ENCODE results near the gene SORCS2. TPM values are rescaled to one million over a fixed set of nuclear protein-coding genes. Genes with fewer than 3 reads are reported as not detected.

Gene SORCS2
- total and polyA plus RNA-seq, 2 of the 4 experiments (the other 2 are of a cell fraction): 0.36 to 0.62 TPM

- CTCF ChIA-PET: no interaction called here
- H2BK5ac ChIP-seq (ENCODE audit: low read depth, low read length, poor library complexity, severe bottlenecking): no peak overlapping the region
- no peak overlapping the region for H2BK20ac ChIP-seq (ENCODE audit: low read depth, low read length)
- H4K20me1 ChIP-seq (ENCODE audit: insufficient read depth, low read length): peaks cover 61% of the 10 kb centered on the region
- H4K91ac ChIP-seq (ENCODE audit: insufficient read depth, low read depth, low read length): no peak overlapping the region
- no peak overlapping the region for H4K8ac ChIP-seq (ENCODE audit: low read depth in 2 of 2, low read length in 2 of 2)
- H2AK9ac ChIP-seq (replicated peaks; ENCODE audit: low read depth, low read length, poor library complexity): no peak overlapping the region
- in situ Hi-C loops (cut with MboI; ENCODE audit: low sequenced_read_pairs) (loop anchor here (10.0 kb wide), 1 partner anchor 219 kb away; no protein-coding TSS in a partner anchor), intact Hi-C loops (cut with micrococcal nuclease) (no loop called here), dilution Hi-C loops (cut with HindIII; ENCODE audit: low sequenced_read_pairs, unreplicated experiment) (no loop called here)
- H3K9me3 ChIP-seq (ENCODE audit: control insufficient read depth, insufficient read depth, low read length): no peaks in the 10 kb centered on the region
- H2AFZ ChIP-seq (replicated peaks; ENCODE audit: low read length, poor library complexity): no peak overlapping the region
- no peak for TF ChIP-seq CEBPB (IDR thresholded peaks at IDR 0.05; ENCODE audit: low read depth, low read length)
- TF ChIP-seq RCOR1 (IDR thresholded peaks at IDR 0.05; ENCODE audit: insufficient replicate concordance, low read length): no peak
- no peak for TF ChIP-seq MAFK (IDR thresholded peaks at IDR 0.05; ENCODE audit: low read depth, low read length)
- no peak for TF ChIP-seq SMC3 (IDR thresholded peaks at IDR 0.05; ENCODE audit: low read depth, low read length)
- no peak for TF ChIP-seq MAZ (IDR thresholded peaks at IDR 0.05; ENCODE audit: borderline replicate concordance, low read depth, low read length)
- TF ChIP-seq ELK1 (IDR thresholded peaks at IDR 0.05; ENCODE audit: borderline replicate concordance, low read depth, low read length): no peak
- TF ChIP-seq CHD1 (IDR thresholded peaks at IDR 0.05; ENCODE audit: low read depth, low read length): no peak
- TF ChIP-seq, protein P1, sequence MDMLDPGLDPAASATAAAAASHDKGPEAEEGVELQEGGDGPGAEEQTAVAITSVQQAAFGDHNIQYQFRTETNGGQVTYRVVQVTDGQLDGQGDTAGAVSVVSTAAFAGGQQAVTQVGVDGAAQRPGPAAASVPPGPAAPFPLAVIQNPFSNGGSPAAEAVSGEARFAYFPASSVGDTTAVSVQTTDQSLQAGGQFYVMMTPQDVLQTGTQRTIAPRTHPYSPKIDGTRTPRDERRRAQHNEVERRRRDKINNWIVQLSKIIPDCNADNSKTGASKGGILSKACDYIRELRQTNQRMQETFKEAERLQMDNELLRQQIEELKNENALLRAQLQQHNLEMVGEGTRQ (IDR thresholded peaks at IDR 0.05; ENCODE audit: low read depth, low read length): no peak
- no peak for TF ChIP-seq POLR2A (IDR thresholded peaks at IDR 0.05; ENCODE audit: low read depth, low read length)
- TF ChIP-seq BHLHE40 (IDR thresholded peaks at IDR 0.05; ENCODE audit: low read depth, low read length): no peak
- no peak for TF ChIP-seq CTCF (conservative IDR thresholded peaks at IDR 0.05; ENCODE audit: low read depth, low read length)
- no peak for TF ChIP-seq FOS (IDR thresholded peaks at IDR 0.05; ENCODE audit: low read depth, low read length)
- no peak for TF ChIP-seq NFE2L2 (IDR thresholded peaks at IDR 0.05; ENCODE audit: low read depth, low read length)
- TF ChIP-seq MXI1 (IDR thresholded peaks at IDR 0.05; ENCODE audit: borderline replicate concordance, low read depth, low read length): no peak
- no peak for TF ChIP-seq RFX5 (IDR thresholded peaks at IDR 0.05; ENCODE audit: low read depth, low read length)
- TF ChIP-seq RAD21 (IDR thresholded peaks at IDR 0.05; ENCODE audit: low read length): no peak
- peaks cover 15% of the 10 kb centered on the region; the same call in 1 of the 2 replicates for H3K9me1 ChIP-seq (ENCODE audit: insufficient read depth, low read length)
- H3K4me1 ChIP-seq (ENCODE audit: control insufficient read depth, insufficient read depth, low read length): peaks cover 4% of the 10 kb centered on the region
- POLR2A ChIA-PET (ENCODE audit: unreplicated experiment): no interaction called here
- H3K27ac ChIP-seq (ENCODE audit: insufficient read depth, low read length): no peak overlapping the region
- BruUV-seq (replicated peaks): no TSS peak
- H4K5ac ChIP-seq (ENCODE audit: low read depth, low read length): no peak overlapping the region
- no peaks in the 10 kb centered on the region for H3K27me3 ChIP-seq (ENCODE audit: control insufficient read depth, insufficient read depth, low read length)
- no CpG with 5 or more reads among the region's 11 CpGs for WGBS, 2 experiments (ENCODE audit: extremely low coverage in 2 of 2, insufficient read length in 1 of 2)
- H3K36me3 ChIP-seq (ENCODE audit: control insufficient read depth, insufficient read depth, low read length): peaks cover 92% of the 10 kb centered on the region
- H3K18ac ChIP-seq (ENCODE audit: low read depth, low read length): no peak overlapping the region
- H3K23ac ChIP-seq (ENCODE audit: low read depth, low read length): no peak overlapping the region
- no peak overlapping the region for H3K4me3 ChIP-seq (ENCODE audit: insufficient read depth, low read depth, low read length)
- H3K4me2 ChIP-seq (ENCODE audit: low read depth, low read length): no peak overlapping the region
- H2BK120ac ChIP-seq (ENCODE audit: low read depth, low read length): no peak overlapping the region
- H3K4ac ChIP-seq (ENCODE audit: low read depth, low read length): no peak overlapping the region
- H2AK5ac ChIP-seq (ENCODE audit: low read depth, low read length): no peak overlapping the region
- DNase-seq (no peak), ATAC-seq (ENCODE audit: low read depth) (no peak)
- no peak overlapping the region for H3K14ac ChIP-seq (replicated peaks; ENCODE audit: low read depth, low read length)
- peaks cover 31 to 81% of the 10 kb centered on the region in 2 experiments for H3K79me1 ChIP-seq (ENCODE audit: low read depth in 1 of 2, low read length in 2 of 2)
- H3K9ac ChIP-seq (ENCODE audit: low read depth, low read length): no peak overlapping the region
- no peak overlapping the region for H2BK15ac ChIP-seq (ENCODE audit: low read depth, low read length)
- no peak overlapping the region for H3K56ac ChIP-seq (ENCODE audit: extremely low read depth, insufficient read depth, low read length)
Measured at GRCh38 chr4:7766086-7766485, 573.7 kb downstream of the SORCS2 start.
